ENCODE measurements around the gene DTNA. TPM values are rescaled to one million over a fixed set of nuclear protein-coding genes. Genes with fewer than 3 reads are reported as not detected.
A peak's percentile ranks its signal among the peaks of the same experiment; 100 is the strongest.

Gene DTNA
- total RNA-seq, 1 experiment from 2014 or later: 9.6 TPM

DNA sequence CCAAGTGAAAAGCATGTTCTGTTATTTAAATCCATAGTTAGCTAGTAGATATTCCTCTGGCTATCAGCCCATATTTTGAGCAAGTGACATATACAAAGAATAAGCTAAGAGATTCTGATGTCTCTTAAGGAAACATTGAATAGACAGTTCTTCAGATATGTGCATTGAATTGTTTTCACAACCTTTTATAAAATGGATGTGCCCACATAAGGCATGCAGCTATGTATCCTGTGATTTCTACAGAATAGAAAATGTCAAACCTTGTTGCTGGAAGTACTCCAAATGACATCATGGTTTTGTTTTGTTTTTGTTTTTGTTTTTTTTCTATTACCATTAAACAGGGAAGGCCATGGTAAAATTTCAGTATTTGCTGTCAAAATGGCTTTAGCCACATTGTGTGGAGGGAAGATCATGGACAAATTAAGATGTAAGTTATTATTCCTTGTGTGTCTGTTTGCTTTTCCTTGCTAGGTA, 95.8 kb downstream of the DTNA start:
- H3K27ac ChIP-seq (ENCODE audit: low read depth, low read length): no peak overlapping the region
- no peaks in the 10 kb centered on the region for H3K36me3 ChIP-seq (ENCODE audit: control insufficient read depth in 1 of 2, insufficient read depth in 2 of 2, low read length in 2 of 2)
- no peak overlapping the region for H3K4me2 ChIP-seq (ENCODE audit: low read length)
- H3K4me3 ChIP-seq (replicated peaks in 1 of 2; ENCODE audit: low read depth in 1 of 2, low read length in 2 of 2): no peak overlapping the region
- no peaks in the 10 kb centered on the region for H3K9me2 ChIP-seq (ENCODE audit: insufficient read depth)
- H3K9ac ChIP-seq (ENCODE audit: low read length): no peak overlapping the region
- H2AFZ ChIP-seq (ENCODE audit: low read depth, low read length, poor library complexity, severe bottlenecking): no peak overlapping the region
- POLR2A ChIA-PET: no interaction called here
- DNase-seq (ENCODE audit: low read depth, low spot score) (no peak), ATAC-seq (no peak)
- BruUV-seq (replicated peaks): no TSS peak
- no peaks in the 10 kb centered on the region for H3K79me2 ChIP-seq (ENCODE audit: insufficient read depth, low read length)
- peaks cover 7 to 30% of the 10 kb centered on the region in 2 experiments for H3K4me1 ChIP-seq (ENCODE audit: control insufficient read depth in 1 of 2, insufficient read depth in 2 of 2, low read length in 2 of 2)
- no peaks in the 10 kb centered on the region for H3K9me3 ChIP-seq (ENCODE audit: control insufficient read depth in 1 of 2, insufficient read depth in 1 of 2, low read depth in 1 of 2, low read length in 2 of 2)
- CTCF ChIA-PET: interaction anchor here (0.8 kb wide), 1 partner anchor 8 kb away, joined by 3 read pairs; no protein-coding TSS in a partner anchor
- TF ChIP-seq EZH2 (IDR thresholded peaks at IDR 0.05) (no peak), SP1 (IDR thresholded peaks at IDR 0.05; ENCODE audit: low read depth) (no peak), EZH2phosphoT487 (IDR thresholded peaks at IDR 0.05; ENCODE audit: borderline replicate concordance) (no peak), FOSL1 (IDR thresholded peaks at IDR 0.05; ENCODE audit: low read depth) (no peak), RAD21 (IDR thresholded peaks at IDR 0.05; ENCODE audit: low read depth) (no peak)
- no peaks in the 10 kb centered on the region for H3K27me3 ChIP-seq (ENCODE audit: insufficient read depth, low read length)
- RAD21 ChIA-PET (ENCODE audit: low non-redundant PET in 1 of 2, low total read pairs in 2 of 2, uncharacterized antibody in 2 of 2, unreplicated experiment in 2 of 2): no interaction called here
- no peaks in the 10 kb centered on the region for H4K20me1 ChIP-seq (ENCODE audit: insufficient read depth)
- intact Hi-C loops (cut with micrococcal nuclease): no loop called here

DNA sequence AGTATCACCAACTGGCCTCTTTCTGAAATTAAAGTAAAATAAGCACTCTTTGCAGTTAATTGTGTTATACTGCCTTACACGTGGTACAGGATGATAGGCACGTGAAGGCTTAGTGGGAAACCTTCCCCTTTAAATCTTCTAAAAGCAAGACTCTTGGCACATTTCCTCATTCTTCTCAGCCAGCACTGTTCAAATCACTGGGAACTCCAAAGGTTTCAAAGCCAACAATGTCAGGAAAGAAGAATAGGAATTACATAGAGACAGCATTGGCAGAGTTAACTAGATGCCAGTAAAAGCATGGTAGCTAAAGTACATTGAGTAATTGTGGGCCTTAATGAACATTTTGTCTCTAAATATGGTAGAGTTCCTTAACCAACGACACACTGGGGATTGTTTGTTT, 96.4 kb downstream of the DTNA start:
- H3K9me2 ChIP-seq (ENCODE audit: insufficient read depth): no peaks in the 10 kb centered on the region
- no peak overlapping the region for H3K4me3 ChIP-seq (replicated peaks in 1 of 2; ENCODE audit: low read depth in 1 of 2, low read length in 2 of 2)
- H4K20me1 ChIP-seq (ENCODE audit: insufficient read depth): no peaks in the 10 kb centered on the region
- peak overlapping the region; percentile 58; the same call in 1 of the 2 replicates for H3K4me2 ChIP-seq (ENCODE audit: low read length)
- H3K27me3 ChIP-seq (ENCODE audit: insufficient read depth, low read length): no peaks in the 10 kb centered on the region
- ChIA-PET POLR2A (no interaction called here), CTCF (no interaction called here), RAD21 (ENCODE audit: low non-redundant PET in 1 of 2, low total read pairs in 2 of 2, uncharacterized antibody in 2 of 2, unreplicated experiment in 2 of 2) (no interaction called here)
- intact Hi-C loops (cut with micrococcal nuclease): no loop called here
- peaks cover 7 to 30% of the 10 kb centered on the region in 2 experiments for H3K4me1 ChIP-seq (ENCODE audit: control insufficient read depth in 1 of 2, insufficient read depth in 2 of 2, low read length in 2 of 2)
- H3K36me3 ChIP-seq (ENCODE audit: control insufficient read depth in 1 of 2, insufficient read depth in 2 of 2, low read length in 2 of 2): no peaks in the 10 kb centered on the region
- ATAC-seq (no peak), DNase-seq (ENCODE audit: low read depth, low spot score) (no peak)
- no peak overlapping the region for H2AFZ ChIP-seq (ENCODE audit: low read depth, low read length, poor library complexity, severe bottlenecking)
- no peaks in the 10 kb centered on the region for H3K79me2 ChIP-seq (ENCODE audit: insufficient read depth, low read length)
- no peaks in the 10 kb centered on the region for H3K9me3 ChIP-seq (ENCODE audit: control insufficient read depth in 1 of 2, insufficient read depth in 1 of 2, low read depth in 1 of 2, low read length in 2 of 2)
- H3K27ac ChIP-seq (ENCODE audit: low read depth, low read length): no peak overlapping the region
- no TSS peak for BruUV-seq (replicated peaks)
- H3K9ac ChIP-seq (ENCODE audit: low read length): no peak overlapping the region
- TF ChIP-seq CBX3 (IDR thresholded peaks at IDR 0.05; ENCODE audit: low read depth) (no peak), POLR2AphosphoS5 (IDR thresholded peaks at IDR 0.05; ENCODE audit: low read depth, low read length) (no peak), ELF1 (IDR thresholded peaks at IDR 0.05; ENCODE audit: borderline replicate concordance, low read depth) (no peak), ZNF274 (IDR thresholded peaks at IDR 0.05; ENCODE audit: low read depth, low read length) (no peak), EZH2phosphoT487 (IDR thresholded peaks at IDR 0.05; ENCODE audit: borderline replicate concordance) (no peak), RAD21 (IDR thresholded peaks at IDR 0.05; ENCODE audit: low read depth) (no peak), FOSL1 (IDR thresholded peaks at IDR 0.05; ENCODE audit: low read depth) (no peak), ATF3 (IDR thresholded peaks at IDR 0.05) (no peak), JUND (IDR thresholded peaks at IDR 0.05) (no peak), SRF (IDR thresholded peaks at IDR 0.05; ENCODE audit: low read depth) (no peak), TCF7L2 (IDR thresholded peaks at IDR 0.05; ENCODE audit: borderline replicate concordance, extremely low read depth, insufficient read depth, insufficient read length) (no peak), EZH2 (IDR thresholded peaks at IDR 0.05) (no peak)
- TF ChIP-seq, protein P1, sequence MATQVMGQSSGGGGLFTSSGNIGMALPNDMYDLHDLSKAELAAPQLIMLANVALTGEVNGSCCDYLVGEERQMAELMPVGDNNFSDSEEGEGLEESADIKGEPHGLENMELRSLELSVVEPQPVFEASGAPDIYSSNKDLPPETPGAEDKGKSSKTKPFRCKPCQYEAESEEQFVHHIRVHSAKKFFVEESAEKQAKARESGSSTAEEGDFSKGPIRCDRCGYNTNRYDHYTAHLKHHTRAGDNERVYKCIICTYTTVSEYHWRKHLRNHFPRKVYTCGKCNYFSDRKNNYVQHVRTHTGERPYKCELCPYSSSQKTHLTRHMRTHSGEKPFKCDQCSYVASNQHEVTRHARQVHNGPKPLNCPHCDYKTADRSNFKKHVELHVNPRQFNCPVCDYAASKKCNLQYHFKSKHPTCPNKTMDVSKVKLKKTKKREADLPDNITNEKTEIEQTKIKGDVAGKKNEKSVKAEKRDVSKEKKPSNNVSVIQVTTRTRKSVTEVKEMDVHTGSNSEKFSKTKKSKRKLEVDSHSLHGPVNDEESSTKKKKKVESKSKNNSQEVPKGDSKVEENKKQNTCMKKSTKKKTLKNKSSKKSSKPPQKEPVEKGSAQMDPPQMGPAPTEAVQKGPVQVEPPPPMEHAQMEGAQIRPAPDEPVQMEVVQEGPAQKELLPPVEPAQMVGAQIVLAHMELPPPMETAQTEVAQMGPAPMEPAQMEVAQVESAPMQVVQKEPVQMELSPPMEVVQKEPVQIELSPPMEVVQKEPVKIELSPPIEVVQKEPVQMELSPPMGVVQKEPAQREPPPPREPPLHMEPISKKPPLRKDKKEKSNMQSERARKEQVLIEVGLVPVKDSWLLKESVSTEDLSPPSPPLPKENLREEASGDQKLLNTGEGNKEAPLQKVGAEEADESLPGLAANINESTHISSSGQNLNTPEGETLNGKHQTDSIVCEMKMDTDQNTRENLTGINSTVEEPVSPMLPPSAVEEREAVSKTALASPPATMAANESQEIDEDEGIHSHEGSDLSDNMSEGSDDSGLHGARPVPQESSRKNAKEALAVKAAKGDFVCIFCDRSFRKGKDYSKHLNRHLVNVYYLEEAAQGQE (IDR thresholded peaks at IDR 0.05; ENCODE audit: low read depth): no peak
- TF ChIP-seq, protein P2, sequence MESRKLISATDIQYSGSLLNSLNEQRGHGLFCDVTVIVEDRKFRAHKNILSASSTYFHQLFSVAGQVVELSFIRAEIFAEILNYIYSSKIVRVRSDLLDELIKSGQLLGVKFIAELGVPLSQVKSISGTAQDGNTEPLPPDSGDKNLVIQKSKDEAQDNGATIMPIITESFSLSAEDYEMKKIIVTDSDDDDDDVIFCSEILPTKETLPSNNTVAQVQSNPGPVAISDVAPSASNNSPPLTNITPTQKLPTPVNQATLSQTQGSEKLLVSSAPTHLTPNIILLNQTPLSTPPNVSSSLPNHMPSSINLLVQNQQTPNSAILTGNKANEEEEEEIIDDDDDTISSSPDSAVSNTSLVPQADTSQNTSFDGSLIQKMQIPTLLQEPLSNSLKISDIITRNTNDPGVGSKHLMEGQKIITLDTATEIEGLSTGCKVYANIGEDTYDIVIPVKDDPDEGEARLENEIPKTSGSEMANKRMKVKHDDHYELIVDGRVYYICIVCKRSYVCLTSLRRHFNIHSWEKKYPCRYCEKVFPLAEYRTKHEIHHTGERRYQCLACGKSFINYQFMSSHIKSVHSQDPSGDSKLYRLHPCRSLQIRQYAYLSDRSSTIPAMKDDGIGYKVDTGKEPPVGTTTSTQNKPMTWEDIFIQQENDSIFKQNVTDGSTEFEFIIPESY (IDR thresholded peaks at IDR 0.05; ENCODE audit: extremely low read depth, insufficient replicate concordance, low read length): no peak

All from HCT116 (cell line).